ENCODE data around the gene RNASE9. TPM values are rescaled to one million over a fixed set of nuclear protein-coding genes. Genes with fewer than 3 reads are reported as not detected.
"Not testable (repeated sequence)": the region's sequence is repeated elsewhere in the genome, so short reads cannot be mapped to it uniquely, and the experiment has no call there.

Gene RNASE9
- total RNA-seq, 1 donor from 2014 or later = not detected

DNA sequence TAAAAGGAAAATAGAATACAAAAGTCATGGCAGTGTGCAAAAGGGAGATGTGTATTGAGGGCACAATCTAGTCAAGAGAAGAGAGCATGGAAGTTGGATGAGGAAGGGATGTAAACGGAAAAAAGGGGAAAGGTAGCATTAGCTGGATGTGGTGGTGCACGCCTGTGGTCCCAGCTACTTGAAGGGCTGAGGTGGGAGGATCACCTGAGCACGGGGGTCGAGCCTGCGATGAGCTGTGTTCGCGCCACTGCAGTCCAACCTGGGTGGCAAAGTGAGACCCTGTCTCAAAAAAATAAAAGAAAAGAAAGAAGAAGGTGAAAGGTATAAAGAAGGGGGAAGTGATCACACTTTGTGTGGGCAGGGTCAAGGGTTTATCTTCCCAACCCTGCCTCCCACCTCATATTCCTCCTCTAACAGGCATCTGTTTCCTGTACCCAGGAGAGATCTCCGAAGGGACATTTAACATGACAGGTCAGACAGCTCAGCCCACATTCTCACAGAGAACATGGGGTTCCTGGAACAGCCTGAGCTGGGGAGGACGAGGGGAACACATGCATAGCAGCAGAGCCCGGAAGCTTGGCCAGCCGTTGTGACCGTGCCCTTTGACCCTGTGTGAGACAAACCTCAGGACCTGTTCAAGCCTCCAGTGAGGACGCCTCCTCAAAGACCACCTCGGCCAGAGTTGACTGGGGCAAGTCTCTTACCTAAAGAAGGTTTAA is 18.1 kb upstream of the RNASE9 start:
- Mint-ChIP-seq H3K27ac (ENCODE audit: unreplicated experiment) (no peak overlapping the region), H3K4me3 (ENCODE audit: unreplicated experiment) (no peak overlapping the region), H3K9me3 (ENCODE audit: unreplicated experiment) (no peaks in the 10 kb centered on the region), H3K27me3 (ENCODE audit: unreplicated experiment) (peaks cover 2% of the 10 kb centered on the region), H3K36me3 (ENCODE audit: unreplicated experiment) (no peaks in the 10 kb centered on the region), H3K4me1 (ENCODE audit: low read depth, unreplicated experiment) (no peaks in the 10 kb centered on the region)
- DNase-seq = no peak
- TF ChIP-seq, protein P1, sequence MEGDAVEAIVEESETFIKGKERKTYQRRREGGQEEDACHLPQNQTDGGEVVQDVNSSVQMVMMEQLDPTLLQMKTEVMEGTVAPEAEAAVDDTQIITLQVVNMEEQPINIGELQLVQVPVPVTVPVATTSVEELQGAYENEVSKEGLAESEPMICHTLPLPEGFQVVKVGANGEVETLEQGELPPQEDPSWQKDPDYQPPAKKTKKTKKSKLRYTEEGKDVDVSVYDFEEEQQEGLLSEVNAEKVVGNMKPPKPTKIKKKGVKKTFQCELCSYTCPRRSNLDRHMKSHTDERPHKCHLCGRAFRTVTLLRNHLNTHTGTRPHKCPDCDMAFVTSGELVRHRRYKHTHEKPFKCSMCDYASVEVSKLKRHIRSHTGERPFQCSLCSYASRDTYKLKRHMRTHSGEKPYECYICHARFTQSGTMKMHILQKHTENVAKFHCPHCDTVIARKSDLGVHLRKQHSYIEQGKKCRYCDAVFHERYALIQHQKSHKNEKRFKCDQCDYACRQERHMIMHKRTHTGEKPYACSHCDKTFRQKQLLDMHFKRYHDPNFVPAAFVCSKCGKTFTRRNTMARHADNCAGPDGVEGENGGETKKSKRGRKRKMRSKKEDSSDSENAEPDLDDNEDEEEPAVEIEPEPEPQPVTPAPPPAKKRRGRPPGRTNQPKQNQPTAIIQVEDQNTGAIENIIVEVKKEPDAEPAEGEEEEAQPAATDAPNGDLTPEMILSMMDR (IDR thresholded peaks at IDR 0.05; ENCODE audit: partially characterized antibody, unreplicated experiment) = no peak

DNA sequence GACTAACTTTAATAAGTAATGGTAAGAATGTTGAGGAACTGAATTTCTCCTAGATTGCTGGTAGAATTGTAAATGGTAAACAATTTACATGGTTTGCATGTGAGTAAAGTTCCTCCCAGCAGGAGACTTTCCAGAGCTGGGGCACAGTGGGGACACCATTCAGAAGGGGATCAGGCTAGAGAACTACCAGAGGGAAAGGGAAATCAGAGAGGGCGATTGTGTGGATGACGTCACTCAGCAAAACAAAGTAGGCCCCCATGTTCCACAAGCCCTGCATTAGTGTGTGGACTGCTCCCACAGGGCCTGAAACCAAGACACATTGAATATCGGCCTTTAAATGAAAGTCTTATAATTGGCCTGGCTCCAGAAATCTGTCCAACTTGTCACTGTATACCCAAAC is 17.5 kb upstream of the RNASE9 start:
- peaks cover 2% of the 10 kb centered on the region for H3K27me3 Mint-ChIP-seq (ENCODE audit: unreplicated experiment)
- no peaks in the 10 kb centered on the region for H3K9me3 Mint-ChIP-seq (ENCODE audit: unreplicated experiment)
- H3K36me3 Mint-ChIP-seq (ENCODE audit: unreplicated experiment) = no peaks in the 10 kb centered on the region
- DNase-seq = no peak
- no peaks in the 10 kb centered on the region for H3K4me1 Mint-ChIP-seq (ENCODE audit: low read depth, unreplicated experiment)
- TF ChIP-seq, protein P1 (IDR thresholded peaks at IDR 0.05; ENCODE audit: partially characterized antibody, unreplicated experiment) = no peak
- no peak overlapping the region for H3K27ac Mint-ChIP-seq (ENCODE audit: unreplicated experiment)
- no peak overlapping the region for H3K4me3 Mint-ChIP-seq (ENCODE audit: unreplicated experiment)

DNA sequence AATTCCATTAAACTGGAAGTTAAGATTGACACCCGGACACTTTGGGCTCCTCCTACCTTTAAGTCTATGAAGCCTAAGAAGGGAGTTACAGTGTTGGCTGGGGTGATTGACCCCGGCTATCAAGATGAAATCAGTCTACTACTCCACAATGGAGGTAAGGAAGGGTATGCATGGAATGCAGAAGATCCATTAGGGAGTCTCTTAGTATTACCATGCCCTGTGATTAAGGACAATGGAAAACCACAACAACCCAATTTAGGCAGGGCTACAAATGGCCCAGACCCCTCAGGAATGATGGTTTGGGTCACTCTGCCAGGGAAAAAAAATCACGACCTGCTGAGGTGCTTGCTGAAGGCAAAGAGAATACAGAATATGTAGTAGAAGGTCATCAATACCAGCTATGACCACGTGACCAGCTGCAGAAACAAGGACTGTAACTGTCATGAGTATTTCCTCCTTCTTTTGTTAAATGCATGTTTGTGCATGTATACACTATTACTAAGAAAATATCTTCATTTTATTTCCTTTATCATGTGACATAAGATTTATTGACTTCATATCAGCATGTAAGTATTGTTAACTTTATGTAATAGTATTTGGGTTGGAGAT is 11.6 kb upstream of the RNASE9 start:
- H3K4me3 Mint-ChIP-seq (ENCODE audit: unreplicated experiment); DNase-seq; H3K9me3 Mint-ChIP-seq (ENCODE audit: unreplicated experiment); H3K27me3 Mint-ChIP-seq (ENCODE audit: unreplicated experiment); H3K27ac Mint-ChIP-seq (ENCODE audit: unreplicated experiment); H3K4me1 Mint-ChIP-seq (ENCODE audit: low read depth, unreplicated experiment); H3K36me3 Mint-ChIP-seq (ENCODE audit: unreplicated experiment): not testable (repeated sequence)

DNA sequence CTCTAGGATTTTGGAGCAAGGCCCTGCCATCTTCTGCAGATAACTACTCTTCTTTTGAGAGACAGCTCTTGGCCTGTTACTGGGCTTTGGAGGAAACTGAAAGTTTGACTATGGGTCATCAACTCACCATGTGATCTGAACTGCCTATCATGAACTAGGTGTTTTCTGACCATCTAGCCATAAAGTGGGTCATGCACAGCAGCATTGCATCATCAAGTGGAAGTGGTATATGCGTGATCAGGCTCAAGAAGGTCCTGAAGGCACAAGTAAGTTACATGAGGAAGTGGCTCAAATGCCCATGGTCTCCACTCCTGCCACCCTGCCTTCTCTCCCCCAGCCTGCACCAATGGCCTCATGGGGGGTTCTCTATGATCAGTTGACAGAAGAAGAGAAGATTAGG is 9.9 kb upstream of the RNASE9 start:
- H3K9me3 Mint-ChIP-seq (ENCODE audit: unreplicated experiment) = not testable (repeated sequence)

DNA sequence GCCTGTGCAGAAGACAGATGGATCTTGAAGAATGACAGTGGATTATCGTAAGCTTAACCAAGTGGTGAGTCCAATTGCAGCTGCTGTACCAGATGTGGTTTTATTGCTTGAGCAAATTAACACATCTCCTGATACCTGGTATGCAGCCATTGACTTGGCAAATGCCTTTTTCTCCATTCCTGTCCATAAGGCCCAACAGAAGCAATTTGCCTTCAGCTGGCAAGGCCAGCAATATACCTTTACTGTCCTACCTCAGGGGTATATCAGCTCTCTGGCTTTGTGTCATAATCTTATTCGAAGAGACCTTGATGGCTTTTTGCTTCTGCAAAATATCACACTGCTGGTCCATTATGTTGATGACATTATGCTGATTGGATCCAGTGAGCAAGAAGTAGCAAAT is 9.0 kb upstream of the RNASE9 start:
- not testable (repeated sequence) for H3K27me3 Mint-ChIP-seq (ENCODE audit: unreplicated experiment); H3K36me3 Mint-ChIP-seq (ENCODE audit: unreplicated experiment)

More for the DNA sequence above, 9.9 kb upstream of the RNASE9 start:
- H3K36me3 Mint-ChIP-seq (ENCODE audit: unreplicated experiment); H3K4me1 Mint-ChIP-seq (ENCODE audit: low read depth, unreplicated experiment); H3K27me3 Mint-ChIP-seq (ENCODE audit: unreplicated experiment); H3K27ac Mint-ChIP-seq (ENCODE audit: unreplicated experiment); DNase-seq; H3K4me3 Mint-ChIP-seq (ENCODE audit: unreplicated experiment): not testable (repeated sequence)

DNA sequence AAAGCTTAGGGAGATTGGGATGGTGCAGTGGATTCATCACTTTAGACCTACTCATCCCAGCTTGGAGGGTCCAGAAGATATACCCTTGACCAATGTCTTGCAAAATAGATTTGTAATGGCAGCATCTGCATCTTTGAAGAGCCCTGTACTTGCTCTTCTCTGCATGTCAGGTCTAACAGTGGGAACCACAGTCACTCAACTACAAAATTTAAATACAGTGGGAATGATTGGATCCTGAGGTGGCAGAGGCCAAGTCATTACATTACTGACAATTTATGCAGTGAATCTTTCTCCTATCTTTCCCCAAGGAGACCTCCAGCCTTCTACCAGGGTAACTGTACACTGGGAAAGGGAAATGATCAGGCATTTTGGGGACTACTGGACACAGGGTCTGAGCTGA is 8.2 kb upstream of the RNASE9 start:
- DNase-seq = no peak
- Mint-ChIP-seq H3K27ac (ENCODE audit: unreplicated experiment) (no peak overlapping the region), H3K36me3 (ENCODE audit: unreplicated experiment) (peaks cover 4% of the 10 kb centered on the region), H3K27me3 (ENCODE audit: unreplicated experiment) (peaks cover 2% of the 10 kb centered on the region), H3K4me3 (ENCODE audit: unreplicated experiment) (no peak overlapping the region), H3K9me3 (ENCODE audit: unreplicated experiment) (peaks cover 1% of the 10 kb centered on the region), H3K4me1 (ENCODE audit: low read depth, unreplicated experiment) (no peaks in the 10 kb centered on the region)
- TF ChIP-seq, protein P1 (IDR thresholded peaks at IDR 0.05; ENCODE audit: partially characterized antibody, unreplicated experiment) = no peak

More for the DNA sequence above, 9.0 kb upstream of the RNASE9 start:
- H3K4me1 Mint-ChIP-seq (ENCODE audit: low read depth, unreplicated experiment); DNase-seq; H3K4me3 Mint-ChIP-seq (ENCODE audit: unreplicated experiment); H3K9me3 Mint-ChIP-seq (ENCODE audit: unreplicated experiment); H3K27ac Mint-ChIP-seq (ENCODE audit: unreplicated experiment): not testable (repeated sequence)

Measured in glutamatergic neuron (in vitro differentiated cells).